GM12892 (cell line): ENCODE data around the gene L3MBTL1.

Source experiments
- POLR2A ChIP-seq: IDR thresholded peaks from 2 replicates; pipeline ENCODE4 v1.6.1; 2011; ENCODE audit warnings: low read depth, low read length, control low read depth
- POLR2AphosphoS5 ChIP-seq: IDR thresholded peaks from 2 replicates; pipeline ENCODE4 v1.6.1; 2011; ENCODE audit warnings: low read depth, low read length, control low read depth
- TAF1 ChIP-seq: IDR thresholded peaks from 2 replicates; pipeline ENCODE4 v1.6.1; 2011; ENCODE audit warnings: low read depth, mild to moderate bottlenecking, control low read depth, low read length, borderline replicate concordance

- TF ChIP-seq TAF1 (no peak), POLR2A (no peak), POLR2AphosphoS5 (no peak)
These were observed 7.1 kb downstream of the L3MBTL1 start for GRCh38 chr20:43514648-43514999.
